Measurements from ENCODE around the gene AGAP5.

GRCh38 chr10:73639286-73639685 lies 58.6 kb downstream of the AGAP5 start:
- TF ChIP-seq ZBTB40 (IDR thresholded peaks at IDR 0.05) (no peak), ZBTB40 (CRISPR knock-in tag; IDR thresholded peaks at IDR 0.05) (no peak), EZH2 (IDR thresholded peaks at IDR 0.05; ENCODE audit: borderline replicate concordance, low read depth, low read length) (no peak), EP300 (IDR thresholded peaks at IDR 0.05; ENCODE audit: low read length) (no peak), MED1 (CRISPR knock-in tag; IDR thresholded peaks at IDR 0.05; ENCODE audit: borderline replicate concordance) (no peak)
